Trophoblast cell (in vitro differentiated cells and primary cell): ENCODE measurements around the gene RAMP3.
"Not testable (repeated sequence)": the region's sequence is repeated elsewhere in the genome, so short reads cannot be mapped to it uniquely, and the experiment has no call there.

Source experiments
- DNase-seq, 2 donors: peaks; one replicate each; pipeline ENCODE4 v3.0.0-alpha.2; 2016
- H2AFZ ChIP-seq: 2 replicates; pipeline ENCODE4 v1.6.1; 2013; ENCODE audit warnings: low read length, moderate library complexity, mild to moderate bottlenecking; ENCODE audit not compliant: insufficient read depth, poor library complexity
- H2AK5ac ChIP-seq: 2 replicates; pipeline ENCODE4 v1.6.1; 2013; ENCODE audit warnings: mild to moderate bottlenecking, low read length
- H2BK120ac ChIP-seq: 2 replicates; pipeline ENCODE4 v1.6.1; 2013; ENCODE audit warnings: low read length, mild to moderate bottlenecking, moderate library complexity; ENCODE audit not compliant: insufficient read depth, poor library complexity
- H2BK12ac ChIP-seq: 2 replicates; pipeline ENCODE4 v1.6.1; 2013; ENCODE audit warnings: mild to moderate bottlenecking, low read length, moderate library complexity
- H2BK5ac ChIP-seq: 2 replicates; pipeline ENCODE4 v1.6.1; 2013; ENCODE audit warnings: low read length, low read depth, moderate library complexity, mild to moderate bottlenecking; ENCODE audit not compliant: poor library complexity
- H3K14ac ChIP-seq: 2 replicates; pipeline ENCODE4 v1.6.1; 2013; ENCODE audit warnings: mild to moderate bottlenecking, low read length
- H3K18ac ChIP-seq: 2 replicates; pipeline ENCODE4 v1.6.1; 2013; ENCODE audit warnings: mild to moderate bottlenecking, low read length
- H3K23ac ChIP-seq: 2 replicates; pipeline ENCODE4 v1.6.1; 2013; ENCODE audit warnings: low read length
- H3K27ac ChIP-seq: 2 replicates; pipeline ENCODE4 v1.5.1; 2013; ENCODE audit warnings: low read depth, mild to moderate bottlenecking, inconsistent platforms, low read length, moderate library complexity
- H3K27me3 ChIP-seq: 2 replicates; pipeline ENCODE4 v1.6.1; 2013; ENCODE audit warnings: inconsistent platforms, mild to moderate bottlenecking, low read length, moderate library complexity; ENCODE audit not compliant: insufficient read depth
- H3K36me3 ChIP-seq, 2 experiments: 1 replicate in 1 of 2; 2 replicates in 1 of 2; pipeline ENCODE4 v1.6.1; 2013; ENCODE audit warnings: low read length in 2 of 2, mild to moderate bottlenecking in 2 of 2, moderate library complexity in 1 of 2; ENCODE audit not compliant: insufficient read depth in 2 of 2, control insufficient read depth in 1 of 2
- H3K4ac ChIP-seq: 2 replicates; pipeline ENCODE4 v1.6.1; 2013; ENCODE audit warnings: low read depth, mild to moderate bottlenecking, low read length, moderate library complexity
- H3K4me1 ChIP-seq, 2 experiments: 1 replicate in 1 of 2; 2 replicates in 1 of 2; pipeline ENCODE4 v1.6.1; 2013; ENCODE audit warnings: low read length in 2 of 2, mild to moderate bottlenecking in 2 of 2, moderate library complexity in 1 of 2; ENCODE audit not compliant: insufficient read depth in 2 of 2, control insufficient read depth in 1 of 2
- H3K4me2 ChIP-seq: 2 replicates; pipeline ENCODE4 v1.6.1; 2013; ENCODE audit warnings: inconsistent platforms, mild to moderate bottlenecking, low read length, moderate library complexity
- H3K4me3 ChIP-seq: 2 replicates; pipeline ENCODE4 v1.5.1; 2013; ENCODE audit warnings: mild to moderate bottlenecking, low read depth, low read length, inconsistent platforms
- H3K79me1 ChIP-seq: one replicate; pipeline ENCODE4 v1.6.1; 2013; ENCODE audit warnings: low read length
- H3K79me2 ChIP-seq: 2 replicates; pipeline ENCODE4 v1.6.1; 2013; ENCODE audit warnings: low read length, mild to moderate bottlenecking; ENCODE audit not compliant: control insufficient read depth, insufficient read depth, poor library complexity
- H3K9ac ChIP-seq: 2 replicates; pipeline ENCODE4 v1.6.1; 2013; ENCODE audit warnings: mild to moderate bottlenecking, low read length
- H3K9me3 ChIP-seq: 2 replicates; pipeline ENCODE4 v1.6.1; 2013; ENCODE audit warnings: low read depth, mild to moderate bottlenecking, control low read depth, inconsistent platforms, low read length; ENCODE audit not compliant: insufficient read depth
- H4K12ac ChIP-seq: 2 replicates; pipeline ENCODE4 v1.6.1; 2013; ENCODE audit warnings: low read depth, mild to moderate bottlenecking, low read length, moderate library complexity
- H4K8ac ChIP-seq: 2 replicates; pipeline ENCODE4 v1.6.1; 2013; ENCODE audit warnings: low read depth, mild to moderate bottlenecking, low read length, moderate library complexity
- H4K91ac ChIP-seq: one replicate; pipeline ENCODE4 v1.6.1; 2013; ENCODE audit warnings: low read depth, mild to moderate bottlenecking, low read length, moderate library complexity
- WGBS: extraction: QIAGEN DNeasy Blood & Tissue Kit; methylation state at CpG from one replicate; pipeline ENCODE4 v1.1.7; 2013; ENCODE audit warnings: missing lambda C conversion rate; ENCODE audit not compliant: insufficient read length, insufficient coverage; ENCODE audit errors: extremely low coverage; 5-methylcytosine and 5-hydroxymethylcytosine counted together

RAMP3 gene

DNA sequence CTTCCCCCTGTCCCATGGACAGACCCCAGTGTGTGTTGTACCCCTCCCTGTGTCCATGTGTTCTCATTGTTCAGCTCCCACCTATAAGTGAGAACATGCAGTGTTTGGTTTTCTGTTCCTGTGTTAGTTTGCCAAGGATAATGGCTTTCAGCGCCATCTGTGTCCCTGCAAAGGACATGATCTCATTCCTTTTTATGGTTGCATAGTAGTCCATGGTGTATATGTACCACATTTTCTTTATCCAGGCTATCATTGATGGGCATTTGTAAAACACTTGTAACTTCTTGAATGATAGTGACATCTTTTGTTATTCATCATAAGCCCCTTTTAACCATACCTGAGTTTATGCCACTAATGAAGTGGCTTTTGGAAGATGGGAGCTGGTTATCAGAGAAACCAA is 43.3 kb upstream of the RAMP3 start:
- no CpG with 5 or more reads among the region's 1 CpG for WGBS
- not testable (repeated sequence) for H3K27ac ChIP-seq, H3K23ac ChIP-seq, H3K4me1 ChIP-seq, H3K4ac ChIP-seq, H3K18ac ChIP-seq, H4K12ac ChIP-seq, H2AK5ac ChIP-seq, H4K8ac ChIP-seq, H3K36me3 ChIP-seq, H3K4me2 ChIP-seq, H3K9me3 ChIP-seq, H3K14ac ChIP-seq, H3K4me3 ChIP-seq, H4K91ac ChIP-seq, H3K79me2 ChIP-seq, H2BK12ac ChIP-seq, H2BK120ac ChIP-seq, DNase-seq, H2BK5ac ChIP-seq, H3K79me1 ChIP-seq, H2AFZ ChIP-seq, H3K9ac ChIP-seq, H3K27me3 ChIP-seq

DNA sequence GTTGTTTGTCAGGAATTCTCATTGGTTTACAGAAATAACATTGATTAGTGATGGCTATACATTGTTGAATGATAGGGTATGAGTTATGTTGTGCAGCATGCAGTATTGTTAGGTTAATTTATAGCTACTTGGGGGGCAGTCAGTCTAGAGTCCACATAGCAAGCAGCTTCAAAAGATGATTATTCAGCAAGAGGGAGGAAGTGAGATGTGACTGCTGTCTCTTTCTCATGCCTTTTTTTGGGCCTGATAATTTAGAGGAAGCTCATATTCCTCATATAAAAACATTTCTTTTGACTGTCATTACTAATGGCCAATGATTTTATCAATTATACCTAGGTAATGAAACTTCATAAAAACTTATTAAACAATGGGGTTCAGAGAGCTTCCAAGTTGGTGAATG is 42.7 kb upstream of the RAMP3 start:
- no peak overlapping the region for H3K4me2 ChIP-seq
- H4K91ac ChIP-seq, result no peak overlapping the region
- peaks cover 4% of the 10 kb centered on the region for H3K79me1 ChIP-seq
- H3K9ac ChIP-seq, result no peak overlapping the region
- H2AFZ ChIP-seq, result no peak overlapping the region
- H3K4me1 ChIP-seq, result no peaks in the 10 kb centered on the region
- DNase-seq, result no peak
- peaks cover 2% of the 10 kb centered on the region for H3K79me2 ChIP-seq
- H3K4me3 ChIP-seq, result no peak overlapping the region
- no peak overlapping the region for H3K14ac ChIP-seq
- H2AK5ac ChIP-seq, result no peak overlapping the region
- no peaks in the 10 kb centered on the region for H3K36me3 ChIP-seq
- H3K9me3 ChIP-seq, result no peaks in the 10 kb centered on the region
- H3K23ac ChIP-seq, result no peak overlapping the region
- no peak overlapping the region for H4K12ac ChIP-seq
- H3K4ac ChIP-seq, result no peak overlapping the region
- no peak overlapping the region for H2BK120ac ChIP-seq
- no peak overlapping the region for H4K8ac ChIP-seq
- no peak overlapping the region for H3K27ac ChIP-seq
- H2BK12ac ChIP-seq, result no peak overlapping the region
- H3K27me3 ChIP-seq, result no peaks in the 10 kb centered on the region
- no peak overlapping the region for H3K18ac ChIP-seq
- no peak overlapping the region for H2BK5ac ChIP-seq

DNA sequence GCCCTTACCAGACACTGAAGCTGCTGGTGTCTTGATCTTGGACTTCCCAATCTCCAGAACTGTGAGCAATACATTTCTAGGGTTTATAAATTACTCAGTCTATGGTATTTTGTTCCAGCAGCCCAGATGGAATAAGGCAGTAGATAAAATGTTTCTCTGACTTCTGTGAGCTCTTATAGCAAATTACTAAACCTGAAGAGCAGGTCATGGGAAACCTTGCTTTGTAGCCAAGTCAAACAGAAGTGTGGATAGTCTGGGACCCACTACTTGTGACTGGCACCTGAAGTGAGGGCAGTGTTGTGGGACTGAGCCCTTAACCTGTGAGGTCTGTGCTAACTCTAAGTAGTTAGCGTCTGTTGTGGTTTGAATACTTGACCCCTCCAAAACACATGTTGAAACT is 41.5 kb upstream of the RAMP3 start:
- H3K9me3 ChIP-seq, result no peaks in the 10 kb centered on the region
- no peak overlapping the region for H3K4ac ChIP-seq
- H2AFZ ChIP-seq, result no peak overlapping the region
- WGBS, result no CpG with 5 or more reads among the region's 1 CpG
- no peak overlapping the region for H2BK120ac ChIP-seq
- H3K14ac ChIP-seq, result no peak overlapping the region
- no peak overlapping the region for H4K91ac ChIP-seq
- H3K4me2 ChIP-seq, result no peak overlapping the region
- H3K79me2 ChIP-seq, result peaks cover 2% of the 10 kb centered on the region
- H3K27me3 ChIP-seq, result no peaks in the 10 kb centered on the region
- no peak overlapping the region for H3K27ac ChIP-seq
- H4K8ac ChIP-seq, result no peak overlapping the region
- H2BK12ac ChIP-seq, result no peak overlapping the region
- peaks cover 4% of the 10 kb centered on the region for H3K79me1 ChIP-seq
- no peak overlapping the region for H4K12ac ChIP-seq
- no peak overlapping the region for H3K18ac ChIP-seq
- H2AK5ac ChIP-seq, result no peak overlapping the region
- H3K36me3 ChIP-seq, result no peaks in the 10 kb centered on the region
- H2BK5ac ChIP-seq, result no peak overlapping the region
- H3K4me1 ChIP-seq, result no peaks in the 10 kb centered on the region
- no peak overlapping the region for H3K23ac ChIP-seq
- H3K4me3 ChIP-seq, result no peak overlapping the region
- H3K9ac ChIP-seq, result no peak overlapping the region
- DNase-seq, result no peak

- H3K4me3 ChIP-seq, result no peak overlapping the region
- no peak overlapping the region for H3K27ac ChIP-seq
- H2BK5ac ChIP-seq, result no peak overlapping the region
- no peaks in the 10 kb centered on the region for H3K9me3 ChIP-seq
- no peak overlapping the region for H2AK5ac ChIP-seq
- H3K18ac ChIP-seq, result no peak overlapping the region
- H2BK120ac ChIP-seq, result no peak overlapping the region
- no peak overlapping the region for H3K14ac ChIP-seq
- H3K4me1 ChIP-seq, result no peaks in the 10 kb centered on the region
- no CpG with 5 or more reads among the region's 4 CpGs for WGBS
- no peak overlapping the region for H3K4me2 ChIP-seq
- no peak overlapping the region for H4K12ac ChIP-seq
- no peak overlapping the region for H2AFZ ChIP-seq
- H3K9ac ChIP-seq, result no peak overlapping the region
- H4K91ac ChIP-seq, result no peak overlapping the region
- no peak overlapping the region for H4K8ac ChIP-seq
- no peak overlapping the region for H3K4ac ChIP-seq
- no peak overlapping the region for H2BK12ac ChIP-seq
- no peaks in the 10 kb centered on the region for H3K79me1 ChIP-seq
- H3K79me2 ChIP-seq, result no peaks in the 10 kb centered on the region
- no peaks in the 10 kb centered on the region for H3K36me3 ChIP-seq
- DNase-seq, result no peak
- H3K23ac ChIP-seq, result no peak overlapping the region
- H3K27me3 ChIP-seq, result no peaks in the 10 kb centered on the region
Measured at GRCh38 chr7:45117582-45117981, 40.0 kb upstream of the RAMP3 start.

DNA sequence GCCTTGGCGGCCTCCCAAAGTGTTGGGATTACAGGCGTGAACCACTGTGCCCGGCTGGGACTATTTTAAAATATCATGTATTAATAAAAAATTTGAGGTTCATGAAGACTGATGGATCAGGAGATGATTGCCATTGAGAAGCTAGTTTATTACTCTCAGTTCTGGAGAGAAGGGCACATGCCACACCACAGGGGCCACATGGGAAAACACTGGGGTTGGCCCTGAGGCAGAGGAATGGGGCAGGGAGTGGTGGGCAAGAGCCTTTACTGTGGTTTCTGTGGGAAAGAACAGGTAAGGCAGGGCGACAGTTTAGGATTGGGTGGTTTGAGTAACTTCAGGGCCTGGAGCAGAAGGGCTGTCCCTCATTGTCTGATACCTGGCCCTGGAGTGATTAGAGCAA is 39.3 kb upstream of the RAMP3 start:
- no CpG with 5 or more reads among the region's 4 CpGs for WGBS
- H3K4me2 ChIP-seq, result no peak overlapping the region
- no peaks in the 10 kb centered on the region for H3K79me2 ChIP-seq
- no peak overlapping the region for H3K27ac ChIP-seq
- no peak overlapping the region for H3K4me3 ChIP-seq
- no peak overlapping the region for H2AFZ ChIP-seq
- H3K4me1 ChIP-seq, result no peaks in the 10 kb centered on the region
- no peaks in the 10 kb centered on the region for H3K9me3 ChIP-seq
- no peak overlapping the region for H4K12ac ChIP-seq
- H4K91ac ChIP-seq, result no peak overlapping the region
- H2BK120ac ChIP-seq, result no peak overlapping the region
- H2BK12ac ChIP-seq, result no peak overlapping the region
- H3K14ac ChIP-seq, result no peak overlapping the region
- H3K18ac ChIP-seq, result no peak overlapping the region
- no peak overlapping the region for H4K8ac ChIP-seq
- no peak overlapping the region for H2AK5ac ChIP-seq
- H3K36me3 ChIP-seq, result no peaks in the 10 kb centered on the region
- H3K27me3 ChIP-seq, result no peaks in the 10 kb centered on the region
- H3K79me1 ChIP-seq, result no peaks in the 10 kb centered on the region
- DNase-seq, result no peak
- no peak overlapping the region for H3K23ac ChIP-seq
- H2BK5ac ChIP-seq, result no peak overlapping the region
- H3K4ac ChIP-seq, result no peak overlapping the region
- H3K9ac ChIP-seq, result no peak overlapping the region
